Pancreas (tissue), 10 donors: Measurements from ENCODE around the gene ITGB3BP. TPM values are rescaled to one million over a fixed set of nuclear protein-coding genes. Genes with fewer than 3 reads are reported as not detected.

Source experiments
- ATAC-seq, 4 donors: fragments of 200-7000 bp; cut with Tn5 transposase; one replicate each; pipeline versions ENCODE4 v1.8.0 to v1.9.1; 2020; ENCODE audit warnings: mild to moderate bottlenecking in 4 of 4, moderate library complexity in 4 of 4
- DNase-seq, 6 donors: peaks; one replicate each; pipeline ENCODE4 v3.0.0-alpha.2; 2020
- FAIRE-seq: peaks from 2 replicates; lab custom pipeline; 2012; peaks lifted over from hg19 to GRCh38; lab: Jason Lieb, UNC
- H3K27ac ChIP-seq, 4 donors: fragments of 200-600 bp; sonication (generic); 1 replicate in 3 of 4; 2 replicates in 1 of 4; pipeline versions ENCODE4 v1.5.0 to v1.8.0; 2020
- H3K27me3 ChIP-seq, 4 donors: fragments of 200-600 bp; one replicate each; pipeline ENCODE4 v1.8.0; 2021
- H3K36me3 ChIP-seq, 3 donors: fragments of 200-600 bp; sonication (generic) in 1 of 3; one replicate each; pipeline versions ENCODE4 v1.5.0 to v1.8.0; 2020 to 2021
- H3K4me1 ChIP-seq, 3 donors: fragments of 200-600 bp; one replicate each; pipeline ENCODE4 v1.8.0; 2021
- H3K4me3 ChIP-seq, 4 donors: fragments of 200-600 bp; sonication (generic) in 2 of 4; one replicate each; pipeline versions ENCODE4 v1.5.0 to v1.8.0; 2020 to 2021
- H3K9me3 ChIP-seq, 4 donors: fragments of 200-600 bp; one replicate each; pipeline ENCODE4 v1.8.0; 2021
- WGBS, 2 donors: extraction: QIAGEN DNeasy Blood & Tissue Kit; methylation state at CpG; one replicate each; pipeline ENCODE4 v1.1.7; 2013; 5-methylcytosine and 5-hydroxymethylcytosine counted together
- intact Hi-C, 3 donors: fragments of 100-400 bp; cut with DNase I; formaldehyde crosslinking; loops; one replicate each; pipeline versions ENCODE4 v1.11.1 to v1.14.2; 2022
- polyA plus RNA-seq, 2 donors: library from polyadenylated mRNA; stranded (reverse); fragments of 200-250 nt; gene quantifications; one replicate each; pipeline ENCODE4 v1.2.3, GENCODE V29; 2013
- total RNA-seq, 6 donors: library from RNA; stranded (reverse); fragmentation: NEBNext Ultra II Directional in 4 of 6; extraction: Animal tissue kit (Norgen Biotek cat#: 25700) in 4 of 6; gene quantifications; one replicate each; pipeline versions ENCODE4 v1.2.1 to v1.2.4, GENCODE V29; 2021 to 2023
- TF ChIP-seq, protein P1 (sequence below), 4 donors: fragments of 200-600 bp; sonication (generic) in 3 of 4; IDR thresholded peaks; one replicate each; pipeline versions ENCODE4 v1.5.0 to v1.8.0; 2021; ENCODE audit warnings: antibody characterized with exemption in 4 of 4
- donor health status: healthy with polysubstance abuse.
- donor health status: DM: no; HTN: no; CAD: no; lungs with moderate emphysema.
- donor health status: DM: no; HTN: no; CAD: no.
- donor health status: control.
- donor health status: control.
- donor health status: Bipolar disorder and iron deficiency.
- donor health status: DM: yes; HTN: yes; CAD: no.
- donor health status: DM: no; HTN: no; CAD: no.
- donor health status: DM: no; HTN: no; CAD: no.
- donor health status: DM: yes; HTN: yes; CAD: no.

ITGB3BP gene
- total and polyA plus RNA-seq, 8 donors: 4.3 to 18.0 (median 8.0) TPM

DNA sequence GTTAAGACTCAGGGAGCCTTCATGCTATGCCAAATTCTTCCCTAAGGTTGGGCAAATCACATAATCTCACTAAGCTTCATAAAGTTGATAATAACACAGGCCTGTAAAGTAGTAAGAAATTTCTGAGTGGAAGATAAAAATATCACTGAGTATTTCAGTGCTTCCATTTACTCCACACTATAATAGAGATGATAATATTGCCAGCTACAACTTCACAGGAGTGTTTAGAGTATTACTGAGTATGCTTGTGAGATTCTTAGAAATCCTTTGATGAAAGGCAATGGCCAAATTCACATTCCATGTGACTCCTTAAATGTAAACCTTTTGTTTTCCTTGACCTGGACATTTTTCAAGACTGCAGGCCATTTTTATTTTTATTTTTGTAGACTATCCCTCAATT lies 10.4 kb downstream of the ITGB3BP start:
- DNase-seq: no peak
- ATAC-seq: no peak
- no peaks in the 10 kb centered on the region for H3K9me3 ChIP-seq
- no peaks in the 10 kb centered on the region for H3K27me3 ChIP-seq
- no peaks in the 10 kb centered on the region for H3K4me1 ChIP-seq
- H3K36me3 ChIP-seq: no peaks in the 10 kb centered on the region
- intact Hi-C loops: no loop called here
- FAIRE-seq: no peak
- TF ChIP-seq, protein P1, sequence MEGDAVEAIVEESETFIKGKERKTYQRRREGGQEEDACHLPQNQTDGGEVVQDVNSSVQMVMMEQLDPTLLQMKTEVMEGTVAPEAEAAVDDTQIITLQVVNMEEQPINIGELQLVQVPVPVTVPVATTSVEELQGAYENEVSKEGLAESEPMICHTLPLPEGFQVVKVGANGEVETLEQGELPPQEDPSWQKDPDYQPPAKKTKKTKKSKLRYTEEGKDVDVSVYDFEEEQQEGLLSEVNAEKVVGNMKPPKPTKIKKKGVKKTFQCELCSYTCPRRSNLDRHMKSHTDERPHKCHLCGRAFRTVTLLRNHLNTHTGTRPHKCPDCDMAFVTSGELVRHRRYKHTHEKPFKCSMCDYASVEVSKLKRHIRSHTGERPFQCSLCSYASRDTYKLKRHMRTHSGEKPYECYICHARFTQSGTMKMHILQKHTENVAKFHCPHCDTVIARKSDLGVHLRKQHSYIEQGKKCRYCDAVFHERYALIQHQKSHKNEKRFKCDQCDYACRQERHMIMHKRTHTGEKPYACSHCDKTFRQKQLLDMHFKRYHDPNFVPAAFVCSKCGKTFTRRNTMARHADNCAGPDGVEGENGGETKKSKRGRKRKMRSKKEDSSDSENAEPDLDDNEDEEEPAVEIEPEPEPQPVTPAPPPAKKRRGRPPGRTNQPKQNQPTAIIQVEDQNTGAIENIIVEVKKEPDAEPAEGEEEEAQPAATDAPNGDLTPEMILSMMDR (IDR thresholded peaks at IDR 0.05): no peak
- H3K4me3 ChIP-seq: no peak overlapping the region
- H3K27ac ChIP-seq: no peak overlapping the region

DNA sequence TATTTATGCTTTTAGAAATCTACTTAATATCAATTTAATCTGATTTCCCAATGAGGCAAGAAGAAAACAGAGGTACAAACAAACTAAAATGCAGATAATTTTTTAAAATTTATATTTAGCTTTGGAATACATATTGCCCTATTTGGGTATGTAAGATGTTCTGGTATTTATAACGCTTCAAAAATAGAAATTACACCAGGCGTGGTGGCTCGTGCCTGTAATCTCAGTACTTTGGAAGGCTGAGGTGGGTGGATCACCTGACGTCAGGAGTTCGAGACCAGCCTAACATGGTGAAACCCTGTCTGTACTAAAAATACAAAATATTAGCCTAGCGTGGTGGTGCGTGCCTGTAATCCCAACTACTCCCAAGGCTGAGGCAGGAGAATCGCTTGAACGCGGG lies 13.3 kb downstream of the ITGB3BP start:
- FAIRE-seq (no peak), DNase-seq (no peak), ATAC-seq (no peak)
- no peaks in the 10 kb centered on the region for H3K4me1 ChIP-seq
- H3K27me3 ChIP-seq: no peaks in the 10 kb centered on the region
- 87 to 89% methylated on average over 10 of the region's 10 CpGs for WGBS, 2 donors
- no peak overlapping the region for H3K4me3 ChIP-seq
- no peaks in the 10 kb centered on the region for H3K9me3 ChIP-seq
- H3K27ac ChIP-seq: no peak overlapping the region
- H3K36me3 ChIP-seq: no peaks in the 10 kb centered on the region
- intact Hi-C loops: no loop called here
- TF ChIP-seq, protein P1 (IDR thresholded peaks at IDR 0.05): no peak

DNA sequence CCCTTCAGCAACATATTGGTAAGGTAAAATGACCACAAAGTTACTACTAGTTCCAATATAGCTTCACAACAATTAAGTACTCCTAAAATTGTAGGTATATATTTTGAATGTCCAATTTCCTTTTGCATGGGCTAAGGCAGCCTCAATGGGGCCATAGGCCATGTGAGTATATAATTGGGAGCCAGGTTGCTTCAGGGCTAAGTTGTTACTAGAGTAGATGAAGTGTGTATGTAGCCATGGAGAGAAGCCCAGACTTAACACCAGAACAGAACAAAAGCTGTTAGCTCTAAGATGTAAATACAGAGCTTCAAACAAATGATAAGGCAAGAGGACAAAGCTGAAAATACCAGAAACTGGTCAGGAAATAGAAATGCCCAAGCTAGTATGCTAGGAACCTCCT lies 16.2 kb downstream of the ITGB3BP start:
- ATAC-seq (no peak), DNase-seq (no peak), FAIRE-seq (no peak)
- Histone ChIP-seq H3K27me3 (no peaks in the 10 kb centered on the region), H3K27ac (no peak overlapping the region), H3K9me3 (no peaks in the 10 kb centered on the region), H3K36me3 (no peaks in the 10 kb centered on the region), H3K4me3 (no peak overlapping the region), H3K4me1 (no peaks in the 10 kb centered on the region)
- TF ChIP-seq, protein P1 (IDR thresholded peaks at IDR 0.05): no peak
- intact Hi-C loops: no loop called here

DNA sequence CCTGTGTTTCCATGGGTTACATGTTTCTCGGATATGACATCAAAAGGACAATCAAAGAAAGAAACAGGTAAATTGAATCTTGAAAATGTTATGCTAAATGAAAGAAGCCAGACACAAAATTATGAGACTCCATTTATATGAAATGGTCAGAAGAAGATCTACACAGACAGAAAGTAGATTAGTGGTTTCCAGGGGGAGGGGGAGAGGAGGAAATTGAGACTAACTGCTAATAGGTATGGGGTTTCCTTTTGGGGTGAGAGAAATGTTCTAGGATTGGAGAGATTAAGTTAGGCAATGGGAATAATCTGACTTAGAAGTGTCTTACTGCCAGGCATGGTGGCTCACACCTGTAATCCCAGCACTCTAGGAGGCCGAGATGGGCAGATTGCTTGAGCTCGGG lies 21.8 kb downstream of the ITGB3BP start:
- no peak for FAIRE-seq
- intact Hi-C loops: no loop called here
- no peak overlapping the region for H3K27ac ChIP-seq
- WGBS, 2 donors: 93 to 96% methylated on average over 3 of the region's 3 CpGs
- no peak overlapping the region for H3K4me3 ChIP-seq
- H3K36me3 ChIP-seq: no peaks in the 10 kb centered on the region
- H3K9me3 ChIP-seq: no peaks in the 10 kb centered on the region
- no peak for DNase-seq
- no peaks in the 10 kb centered on the region for H3K27me3 ChIP-seq
- ATAC-seq: no peak
- TF ChIP-seq, protein P1 (IDR thresholded peaks at IDR 0.05): no peak
- H3K4me1 ChIP-seq: no peaks in the 10 kb centered on the region

DNA sequence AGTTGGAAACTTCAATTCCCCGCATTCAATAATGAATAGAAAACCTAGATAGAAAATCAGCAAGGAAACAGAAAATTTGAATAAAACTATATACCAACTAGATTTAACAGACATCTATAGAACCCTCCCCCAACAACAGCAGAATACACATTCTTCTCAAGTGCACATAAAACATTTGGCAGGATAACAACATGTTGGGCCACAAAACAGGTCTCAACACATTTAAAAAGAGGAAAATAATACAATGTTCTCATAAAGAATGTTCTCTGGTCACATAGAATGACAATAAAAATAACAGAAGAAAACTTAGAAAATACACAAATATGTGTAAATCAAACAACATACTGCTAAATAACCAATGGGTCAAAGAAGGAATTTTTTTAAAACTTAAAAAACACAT lies 24.9 kb downstream of the ITGB3BP start:
- no peak for ATAC-seq
- TF ChIP-seq, protein P1 (IDR thresholded peaks at IDR 0.05): no peak
- intact Hi-C loops: no loop called here
- Histone ChIP-seq H3K27ac (no peak overlapping the region), H3K9me3 (no peaks in the 10 kb centered on the region), H3K4me1 (no peaks in the 10 kb centered on the region), H3K4me3 (no peak overlapping the region), H3K27me3 (no peaks in the 10 kb centered on the region), H3K36me3 (no peaks in the 10 kb centered on the region)
- DNase-seq: no peak
- 50 to 97% methylated on average over 1 of the region's 1 CpG for WGBS, 2 donors
- FAIRE-seq: no peak
